Pulmonary artery endothelial cell (primary cell): ENCODE results near the gene CREG1. TPM values are rescaled to one million over a fixed set of nuclear protein-coding genes. Genes with fewer than 3 reads are reported as not detected.
"Not testable (repeated sequence)": the region's sequence is repeated elsewhere in the genome, so short reads cannot be mapped to it uniquely, and the experiment has no call there.

Experiments
- DNase-seq: peaks from one replicate; pipeline ENCODE4 v3.0.0-alpha.2; 2011; ENCODE audit warnings: low read depth, low spot score
- total RNA-seq: library from RNA; depleted of rRNA; stranded (reverse); fragments of >200 nt; gene quantifications from 2 replicates; pipeline ENCODE4 v1.2.3, GENCODE V29; 2014

Gene CREG1
- total RNA-seq, 1 donor from 2014 or later = 15.0 TPM

DNA sequence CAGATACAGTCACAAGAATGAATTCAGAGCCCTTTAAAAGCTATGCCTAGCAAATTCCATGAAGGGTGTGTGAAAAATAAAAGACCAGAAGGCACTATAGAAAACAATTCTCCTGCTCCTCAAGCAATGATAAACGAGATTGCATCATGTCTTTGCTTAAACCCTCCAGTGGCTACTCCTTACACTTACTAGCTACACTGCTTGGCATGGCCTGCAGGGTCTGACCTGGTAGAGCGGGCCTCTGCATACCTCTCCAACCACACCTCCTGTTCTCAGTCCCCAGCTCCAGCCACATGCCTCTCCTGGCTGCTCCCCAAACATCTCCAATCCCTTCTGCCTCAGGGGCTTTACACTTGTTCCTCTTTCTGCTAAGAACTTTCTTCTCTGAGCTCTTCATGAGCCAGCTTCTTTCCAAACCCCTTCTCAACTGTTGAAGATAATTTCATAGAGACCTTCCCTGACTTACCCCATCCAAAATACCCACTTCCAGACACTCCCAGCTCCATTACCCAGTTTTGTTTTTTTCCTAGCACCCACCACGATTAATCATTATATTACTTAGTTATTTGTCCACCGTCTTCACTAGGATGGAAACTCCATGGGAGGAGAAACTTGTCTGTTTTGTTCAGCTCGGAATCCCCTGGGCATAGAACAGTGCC is 11.2 kb upstream of the CREG1 start:
- DNase-seq = no peak

- no peak for DNase-seq
Measured at GRCh38 chr1:167563579-167564246, 10.2 kb upstream of the CREG1 start.

GRCh38 chr1:167562702-167563101 is 9.1 kb upstream of the CREG1 start:
- DNase-seq = no peak

GRCh38 chr1:167561753-167562152 is 8.2 kb upstream of the CREG1 start:
- DNase-seq = no peak

DNA sequence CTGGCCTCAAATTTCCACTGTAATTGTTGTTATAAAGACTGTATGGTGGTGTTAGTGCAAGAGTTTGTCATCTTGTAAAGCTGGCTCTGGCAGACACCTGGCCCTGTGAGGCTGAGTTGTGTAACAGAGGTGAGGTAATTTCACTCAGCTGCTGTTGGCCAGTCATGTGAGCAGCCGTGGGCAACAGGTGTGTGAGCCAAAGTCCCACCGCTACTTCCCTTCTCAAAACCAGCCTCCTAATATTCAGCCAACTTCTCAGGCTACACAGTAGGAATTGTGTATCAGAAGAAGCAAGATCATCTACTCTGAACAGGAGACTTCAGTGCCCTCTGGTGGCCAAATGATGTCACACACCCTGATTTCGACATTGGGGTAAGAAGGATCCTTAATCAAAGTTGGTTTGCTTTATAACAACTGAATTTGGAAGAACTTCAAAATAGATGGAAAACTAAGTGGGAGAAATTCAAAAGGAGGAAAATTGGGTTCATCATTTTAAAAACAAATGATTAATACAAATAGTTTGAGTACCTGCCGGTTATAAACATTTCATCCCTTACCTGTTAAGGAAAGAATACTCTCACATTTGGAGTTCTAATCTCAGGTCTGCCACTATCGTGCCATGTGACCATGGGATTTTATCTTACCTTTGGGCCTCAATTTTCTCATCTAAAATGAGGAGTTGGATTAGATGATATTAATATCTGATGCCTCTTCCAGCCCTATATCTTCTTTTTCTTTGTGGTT is 2.6 kb upstream of the CREG1 start:
- no peak for DNase-seq

GRCh38 chr1:167555072-167555471 is 1.5 kb upstream of the CREG1 start:
- not testable (repeated sequence) for DNase-seq

GRCh38 chr1:167554028-167554779 is 642 bp upstream of the CREG1 start:
- DNase-seq = no peak

- DNase-seq = no peak
Measured at GRCh38 chr1:167551362-167551761, 2.2 kb downstream of the CREG1 start.

GRCh38 chr1:167548059-167548932 is 5.3 kb downstream of the CREG1 start:
- no peak for DNase-seq

DNA sequence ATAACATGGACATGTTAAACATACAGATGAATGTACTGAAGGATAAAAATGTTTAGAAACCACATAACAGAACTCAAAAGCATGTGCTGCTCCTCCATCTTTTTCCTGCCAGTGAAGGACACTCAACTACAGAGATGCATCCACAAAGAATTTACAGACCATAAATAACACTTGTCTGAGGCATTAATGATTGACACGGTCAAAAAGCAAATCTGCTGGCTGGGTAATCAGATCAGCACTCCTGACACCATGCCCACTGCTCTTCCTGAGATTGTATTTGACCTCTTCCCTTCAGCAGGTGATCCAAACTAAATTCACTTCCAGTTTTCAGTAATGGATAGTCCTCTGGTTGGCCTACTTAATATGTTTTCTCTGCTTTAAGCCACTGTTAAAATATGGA is 6.6 kb downstream of the CREG1 start:
- no peak for DNase-seq

DNA sequence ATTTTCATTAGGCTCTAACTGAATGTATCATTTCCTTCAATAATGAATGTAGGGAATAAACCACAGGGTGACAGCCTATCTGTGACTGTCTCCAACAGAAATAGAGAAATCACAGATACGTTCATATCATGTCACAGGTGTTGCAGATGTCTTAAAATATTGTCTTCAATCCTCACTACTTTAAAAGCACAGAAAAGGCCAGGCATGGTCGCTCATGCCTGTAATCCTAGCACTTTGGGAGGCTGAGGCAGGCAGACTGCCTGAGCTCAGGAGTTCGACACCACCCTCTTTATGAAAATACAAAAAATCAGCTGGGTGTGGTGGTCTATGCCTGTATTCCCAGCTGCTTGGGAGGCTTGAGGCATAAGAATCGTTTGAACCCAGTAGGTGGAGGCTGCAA is 8.2 kb downstream of the CREG1 start:
- no peak for DNase-seq

- no peak for DNase-seq
Measured at GRCh38 chr1:167544447-167545093, 9.0 kb downstream of the CREG1 start.

GRCh38 chr1:167543199-167543990 is 10.2 kb downstream of the CREG1 start:
- DNase-seq = no peak

DNA sequence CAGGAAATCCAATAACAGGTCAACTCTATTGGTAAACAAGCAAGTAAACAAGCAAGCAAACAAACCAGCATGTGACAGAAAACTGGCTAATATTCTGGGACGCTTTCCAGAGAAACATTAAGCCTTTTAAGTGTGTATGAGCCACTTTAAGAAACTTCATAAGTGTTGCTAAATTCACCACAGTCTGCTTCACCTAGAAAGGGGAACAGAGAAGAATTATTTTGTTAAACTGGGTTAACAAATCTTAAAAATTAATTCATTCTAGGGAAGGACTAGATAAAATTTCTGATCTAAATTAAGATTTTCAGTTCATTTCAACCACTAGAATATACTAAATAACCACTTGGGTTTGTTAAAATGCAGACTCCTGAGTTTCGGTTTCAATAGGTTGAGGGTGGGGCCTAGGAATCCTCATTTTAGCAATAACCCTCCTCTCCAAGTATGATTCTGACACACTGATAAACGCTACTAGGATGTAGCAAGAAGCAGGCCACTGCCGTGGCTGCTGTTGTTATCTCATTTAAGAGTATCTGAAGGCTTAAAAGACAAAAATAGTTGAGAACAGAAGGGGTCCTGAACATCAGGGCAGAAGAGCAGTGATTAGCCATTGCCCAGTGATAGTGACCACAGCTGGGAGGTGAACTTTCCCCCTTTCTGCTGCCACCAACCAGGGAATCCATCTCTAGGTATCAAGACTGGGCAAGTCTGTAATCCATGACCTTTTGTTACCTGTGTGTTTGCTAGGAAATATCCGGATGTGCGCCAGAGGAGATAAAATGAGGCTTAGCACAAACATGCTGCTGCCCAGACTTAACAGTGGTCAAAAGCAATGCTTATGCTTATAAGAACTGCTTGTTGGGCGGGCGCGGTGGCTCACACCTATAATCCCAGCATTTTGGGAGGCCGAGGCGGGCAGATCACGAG is 11.2 kb downstream of the CREG1 start:
- no peak for DNase-seq

DNA sequence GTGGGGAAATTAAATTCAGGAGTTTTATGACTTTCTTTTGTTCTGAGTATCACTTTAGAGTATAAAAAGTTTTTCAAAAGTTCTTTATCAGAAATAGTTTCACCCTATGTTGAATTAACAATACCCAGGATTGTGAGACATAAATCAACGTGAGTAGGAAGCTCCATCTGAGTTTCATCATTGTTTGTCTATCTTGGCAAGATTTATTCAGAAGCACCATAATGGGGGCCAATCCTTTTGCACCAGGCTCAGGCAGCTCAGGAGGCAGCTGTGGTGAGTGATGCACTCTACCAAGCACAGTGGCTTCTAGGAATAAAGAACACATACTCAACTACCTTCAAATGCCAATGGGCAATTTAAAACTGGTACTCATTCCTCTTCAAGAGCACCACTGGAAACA is 12.0 kb downstream of the CREG1 start:
- DNase-seq = no peak

DNA sequence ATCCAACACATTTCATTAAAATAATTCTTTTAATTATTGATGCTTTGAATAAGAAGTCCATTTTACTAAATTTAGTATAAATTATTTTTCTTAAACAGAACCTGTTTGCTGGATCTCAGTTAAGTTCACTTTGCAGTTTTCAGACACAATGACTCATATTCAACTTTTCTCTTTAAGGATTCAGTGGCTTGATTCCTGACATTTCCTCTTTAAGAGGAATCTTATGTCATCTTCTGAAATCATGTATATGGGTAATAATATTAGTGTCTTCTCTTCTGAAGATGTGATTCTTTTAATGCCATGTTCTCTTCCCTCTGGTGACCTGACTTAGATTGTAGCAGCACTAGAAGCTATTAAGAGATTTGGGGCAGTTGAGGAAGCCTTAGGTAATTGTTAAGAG is 12.6 kb downstream of the CREG1 start:
- no peak for DNase-seq

DNA sequence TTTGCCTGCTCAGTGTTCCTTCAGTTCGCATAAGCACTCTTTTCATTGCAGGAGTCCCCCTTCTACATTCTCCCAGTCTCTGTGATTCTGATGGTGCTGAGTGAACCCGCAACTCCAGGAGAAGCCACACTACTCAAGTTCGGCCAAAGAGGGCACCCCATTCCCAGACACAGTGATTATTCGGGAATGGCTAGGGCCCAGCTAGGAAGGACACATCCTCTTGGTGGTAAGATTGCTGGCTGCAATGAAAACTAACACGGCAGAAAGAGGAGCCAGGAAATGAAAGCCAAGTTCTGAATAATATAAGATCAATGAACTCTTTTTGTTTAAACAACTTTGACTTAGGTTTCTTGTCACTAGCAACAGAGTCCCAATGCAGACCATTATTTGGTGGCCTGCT is 14.9 kb downstream of the CREG1 start:
- no peak for DNase-seq

- DNase-seq = no peak
Measured at GRCh38 chr1:167533851-167534300, 19.7 kb downstream of the CREG1 start.
